PC-3 (cell line): Measurements from ENCODE around the gene BAAT.

ENCODE experiments used
- CTCF ChIP-seq: fragments of 300-600 bp; sonication (generic); conservative IDR thresholded peaks from 2 replicates; pipeline ENCODE4 v1.5.1; 2017; ENCODE audit warnings: antibody characterized with exemption, low read depth, mild to moderate bottlenecking, low read length
- EZH2 ChIP-seq: fragments of 300-600 bp; sonication (generic); IDR thresholded peaks from one replicate; pipeline ENCODE4 v1.6.1; 2017; ENCODE audit warnings: antibody characterized with exemption, mild to moderate bottlenecking, low read length; ENCODE audit not compliant: unreplicated experiment

- TF ChIP-seq CTCF, result no peak
- no peak for TF ChIP-seq EZH2
These were observed 25.1 kb downstream of the BAAT start for GRCh38 chr9:101359679-101360078.
